Caco-2 (cell line): ENCODE measurements around the gene NT5DC1. TPM values are rescaled to one million over a fixed set of nuclear protein-coding genes. Genes with fewer than 3 reads are reported as not detected.

Experiments
- BruUV-seq: library from RNA; stranded (reverse); fragments of 400-500 nt; replicated peaks from 2 replicates; lab custom pipeline; 2021; lab: Mats Ljungman, UMichigan
- CTCF ChIA-PET: fragments of 300-600 bp; sonication (Branson Sonifier 250); formaldehyde crosslinking; loops from one replicate; lab custom pipeline; 2022; ENCODE audit warnings: antibody characterized with exemption; lab: Charles Lee
- POLR2A ChIA-PET: fragments of 300-600 bp; sonication (Branson Sonifier 250); formaldehyde crosslinking; loops from one replicate; lab custom pipeline; 2022; ENCODE audit warnings: antibody characterized with exemption; lab: Charles Lee
- DNase-seq, 2 experiments: peaks; one replicate each; pipeline versions ENCODE4 v3.0.0 to v3.0.0-alpha.2; 2020 to 2022
- H3K27me3 ChIP-seq: replicated peaks from 2 replicates; pipeline ENCODE4 v1.6.0; 2011; ENCODE audit warnings: low read length; ENCODE audit not compliant: control insufficient read depth, insufficient read depth
- H3K36me3 ChIP-seq: 2 replicates; pipeline ENCODE4 v1.5.1; 2011; ENCODE audit warnings: low read length; ENCODE audit not compliant: control insufficient read depth, insufficient read depth
- H3K4me1 ChIP-seq: fragments of 250-450 bp; sonication (Bioruptor Pico); 2 replicates; pipeline ENCODE4 v1.5.1; 2020; ENCODE audit warnings: mild to moderate bottlenecking
- H3K4me3 ChIP-seq: 2 replicates; pipeline ENCODE4 v1.5.1; 2011; ENCODE audit warnings: low read depth, mild to moderate bottlenecking, control low read depth, low read length
- H3K9me3 ChIP-seq: fragments of 250-450 bp; sonication (Bioruptor Pico); 2 replicates; pipeline ENCODE4 v1.5.1; 2020; ENCODE audit warnings: mild to moderate bottlenecking, moderate library complexity
- H3K27ac Mint-ChIP-seq: one replicate; pipeline ENCODE4 v1.8.0; 2022; ENCODE audit warnings: mixed read lengths; ENCODE audit not compliant: unreplicated experiment
- H3K27me3 Mint-ChIP-seq: one replicate; pipeline ENCODE4 v1.8.0; 2022; ENCODE audit warnings: mixed read lengths; ENCODE audit not compliant: insufficient read depth, unreplicated experiment
- H3K36me3 Mint-ChIP-seq: one replicate; pipeline ENCODE4 v1.8.0; 2022; ENCODE audit warnings: mild to moderate bottlenecking, mixed read lengths; ENCODE audit not compliant: insufficient read depth, unreplicated experiment
- H3K4me1 Mint-ChIP-seq: one replicate; pipeline ENCODE4 v1.8.0; 2022; ENCODE audit warnings: low read depth, mixed read lengths; ENCODE audit not compliant: unreplicated experiment
- H3K4me3 Mint-ChIP-seq: one replicate; pipeline ENCODE4 v1.8.0; 2022; ENCODE audit warnings: mild to moderate bottlenecking, moderate library complexity, mixed read lengths; ENCODE audit not compliant: unreplicated experiment
- H3K9me3 Mint-ChIP-seq: one replicate; pipeline ENCODE4 v1.8.0; 2022; ENCODE audit warnings: mixed read lengths; ENCODE audit not compliant: unreplicated experiment
- intact Hi-C: fragments of 100-400 bp; cut with micrococcal nuclease; formaldehyde crosslinking; loops from one replicate; pipeline ENCODE4 v1.10.0; 2022; ENCODE audit not compliant: unreplicated experiment
- total RNA-seq: library from RNA; stranded (reverse); gene quantifications from 2 replicates; pipeline ENCODE4 v1.2.3, GENCODE V29; 2022
- TF ChIP-seq, protein P1 (sequence below), 2 experiments: fragments of 200-600 bp in 1 of 2; IDR thresholded peaks; 1 replicate in 1 of 2; 2 replicates in 1 of 2; pipeline versions ENCODE4 v1.5.1 to v1.8.0; 2011 to 2022; ENCODE audit warnings: antibody characterized with exemption in 1 of 2, control low read depth in 1 of 2, inconsistent platforms in 1 of 2, low read depth in 1 of 2, low read length in 1 of 2, mild to moderate bottlenecking in 1 of 2, moderate library complexity in 1 of 2; ENCODE audit not compliant: insufficient read depth in 1 of 2, severe bottlenecking in 1 of 2, unreplicated experiment in 1 of 2

The NT5DC1 gene
- total RNA-seq, 1 experiment from 2014 or later = 54.3 TPM

DNA sequence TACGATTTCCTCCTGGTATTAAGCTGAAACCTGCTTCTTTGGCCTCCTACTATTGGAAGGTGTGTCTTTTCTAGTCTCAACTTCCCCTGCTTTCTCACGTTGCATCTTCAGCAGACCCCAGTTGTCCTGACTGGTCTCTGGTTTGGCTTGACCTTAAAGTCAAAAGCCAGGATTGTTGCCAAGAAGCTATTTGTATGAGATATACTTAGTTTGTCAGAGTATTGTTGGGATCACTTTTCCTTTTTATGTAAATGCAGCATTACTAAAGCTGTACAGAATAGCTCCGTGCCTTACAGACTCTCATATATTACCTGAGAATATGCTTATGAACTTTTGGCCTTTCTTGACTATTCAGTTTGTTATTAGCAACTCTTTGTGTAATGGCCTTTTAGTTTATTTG, 92.1 kb downstream of the NT5DC1 start:
- BruUV-seq = no TSS peak
- Mint-ChIP-seq H3K27me3 (no peaks in the 10 kb centered on the region), H3K9me3 (no peaks in the 10 kb centered on the region), H3K27ac (no peak overlapping the region), H3K36me3 (no peaks in the 10 kb centered on the region), H3K4me1 (no peaks in the 10 kb centered on the region), H3K4me3 (no peak overlapping the region)
- H3K4me3 ChIP-seq = no peak overlapping the region
- intact Hi-C loops = no loop called here
- ChIA-PET POLR2A (no interaction called here), CTCF (no interaction called here)
- H3K36me3 ChIP-seq = no peaks in the 10 kb centered on the region; the same call in 1 of the 2 replicates
- no peak for DNase-seq
- no peaks in the 10 kb centered on the region for H3K4me1 ChIP-seq
- no peaks in the 10 kb centered on the region for H3K9me3 ChIP-seq
- no peaks in the 10 kb centered on the region for H3K27me3 ChIP-seq
- TF ChIP-seq, protein P1, sequence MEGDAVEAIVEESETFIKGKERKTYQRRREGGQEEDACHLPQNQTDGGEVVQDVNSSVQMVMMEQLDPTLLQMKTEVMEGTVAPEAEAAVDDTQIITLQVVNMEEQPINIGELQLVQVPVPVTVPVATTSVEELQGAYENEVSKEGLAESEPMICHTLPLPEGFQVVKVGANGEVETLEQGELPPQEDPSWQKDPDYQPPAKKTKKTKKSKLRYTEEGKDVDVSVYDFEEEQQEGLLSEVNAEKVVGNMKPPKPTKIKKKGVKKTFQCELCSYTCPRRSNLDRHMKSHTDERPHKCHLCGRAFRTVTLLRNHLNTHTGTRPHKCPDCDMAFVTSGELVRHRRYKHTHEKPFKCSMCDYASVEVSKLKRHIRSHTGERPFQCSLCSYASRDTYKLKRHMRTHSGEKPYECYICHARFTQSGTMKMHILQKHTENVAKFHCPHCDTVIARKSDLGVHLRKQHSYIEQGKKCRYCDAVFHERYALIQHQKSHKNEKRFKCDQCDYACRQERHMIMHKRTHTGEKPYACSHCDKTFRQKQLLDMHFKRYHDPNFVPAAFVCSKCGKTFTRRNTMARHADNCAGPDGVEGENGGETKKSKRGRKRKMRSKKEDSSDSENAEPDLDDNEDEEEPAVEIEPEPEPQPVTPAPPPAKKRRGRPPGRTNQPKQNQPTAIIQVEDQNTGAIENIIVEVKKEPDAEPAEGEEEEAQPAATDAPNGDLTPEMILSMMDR (IDR thresholded peaks at IDR 0.05; ENCODE audit: insufficient read depth in 1 of 2, low read depth in 1 of 2, low read length in 1 of 2, severe bottlenecking in 1 of 2, unreplicated experiment in 1 of 2) = no peak

DNA sequence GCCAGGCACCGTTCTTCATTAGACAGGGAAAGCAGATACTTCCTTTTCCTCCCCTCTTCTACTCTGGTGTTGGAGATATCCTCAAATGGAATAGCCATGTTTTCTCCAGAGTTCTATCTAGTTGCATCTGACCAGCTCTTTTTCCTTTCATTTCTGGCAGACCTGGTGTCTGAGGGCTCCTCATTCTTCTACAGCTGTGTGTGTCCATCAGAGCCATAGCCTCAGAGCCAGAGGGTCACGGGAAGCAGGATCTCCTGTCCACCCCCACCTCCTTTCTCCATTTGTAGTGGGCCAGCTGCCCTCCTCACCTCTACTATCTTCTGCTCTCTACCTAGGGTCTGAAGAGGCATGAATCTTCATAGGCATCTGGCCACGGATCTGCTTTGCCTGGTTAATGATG, 96.2 kb downstream of the NT5DC1 start:
- no peaks in the 10 kb centered on the region for H3K4me1 Mint-ChIP-seq
- TF ChIP-seq, protein P1 (IDR thresholded peaks at IDR 0.05; ENCODE audit: insufficient read depth in 1 of 2, low read depth in 1 of 2, low read length in 1 of 2, severe bottlenecking in 1 of 2, unreplicated experiment in 1 of 2) = no peak
- POLR2A ChIA-PET = no interaction called here
- CTCF ChIA-PET = no interaction called here
- no peaks in the 10 kb centered on the region for H3K27me3 Mint-ChIP-seq
- intact Hi-C loops = no loop called here
- Histone ChIP-seq H3K4me3 (no peak overlapping the region), H3K9me3 (no peaks in the 10 kb centered on the region), H3K27me3 (no peaks in the 10 kb centered on the region), H3K36me3 (no peaks in the 10 kb centered on the region; the same call in 1 of the 2 replicates), H3K4me1 (no peaks in the 10 kb centered on the region)
- H3K9me3 Mint-ChIP-seq = no peaks in the 10 kb centered on the region
- no peak overlapping the region for H3K4me3 Mint-ChIP-seq
- no peaks in the 10 kb centered on the region for H3K36me3 Mint-ChIP-seq
- BruUV-seq = no TSS peak
- DNase-seq = no peak
- H3K27ac Mint-ChIP-seq = no peak overlapping the region

DNA sequence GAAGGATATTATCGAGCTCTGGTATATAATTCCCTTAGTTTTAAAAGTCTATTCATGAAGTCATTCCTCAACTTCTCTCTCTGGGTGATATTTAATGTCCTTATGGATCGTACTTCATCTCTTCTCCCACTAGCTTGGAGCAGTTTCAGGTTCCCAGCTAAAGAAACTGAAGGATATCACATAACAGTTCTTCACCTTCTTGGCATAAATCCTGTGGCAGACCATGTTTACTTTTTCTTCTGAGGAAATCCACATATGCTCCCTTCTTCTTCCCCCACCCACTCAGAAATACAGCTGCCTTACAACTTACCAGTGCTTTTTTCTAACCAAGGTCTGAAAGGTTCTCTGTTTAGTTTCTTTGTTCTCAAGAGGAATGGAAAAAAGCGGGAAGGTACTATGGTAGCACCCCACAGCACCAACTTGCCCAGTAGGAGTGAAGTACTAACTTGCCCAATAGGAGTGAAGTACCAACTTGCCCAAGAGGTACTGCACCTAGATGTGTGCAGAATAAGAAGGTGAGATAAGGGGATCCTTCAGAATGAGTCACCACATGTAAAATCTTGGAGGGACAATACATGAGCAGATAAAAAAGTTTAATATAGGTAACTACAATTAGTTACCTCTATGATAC, 100.1 kb downstream of the NT5DC1 start:
- Mint-ChIP-seq H3K27ac (no peak overlapping the region), H3K27me3 (no peaks in the 10 kb centered on the region), H3K4me1 (no peaks in the 10 kb centered on the region), H3K36me3 (no peaks in the 10 kb centered on the region), H3K4me3 (no peak overlapping the region), H3K9me3 (no peaks in the 10 kb centered on the region)
- Histone ChIP-seq H3K36me3 (no peaks in the 10 kb centered on the region; the same call in 1 of the 2 replicates), H3K4me3 (no peak overlapping the region), H3K27me3 (no peaks in the 10 kb centered on the region), H3K4me1 (no peaks in the 10 kb centered on the region), H3K9me3 (no peaks in the 10 kb centered on the region)
- TF ChIP-seq, protein P1 (IDR thresholded peaks at IDR 0.05; ENCODE audit: insufficient read depth in 1 of 2, low read depth in 1 of 2, low read length in 1 of 2, severe bottlenecking in 1 of 2, unreplicated experiment in 1 of 2) = no peak
- DNase-seq = no peak
- intact Hi-C loops = no loop called here
- CTCF ChIA-PET = no interaction called here
- POLR2A ChIA-PET = no interaction called here
- BruUV-seq = no TSS peak
